Keratinocyte (primary cell): Measurements from ENCODE around the gene LENG1. TPM values are rescaled to one million over a fixed set of nuclear protein-coding genes. Genes with fewer than 3 reads are reported as not detected.

Experiments used
- DNase-seq: peaks from one replicate; pipeline ENCODE4 v3.0.0-alpha.2; 2011; ENCODE audit warnings: low read depth, missing footprints, low spot score
- FAIRE-seq: peaks from 2 replicates; lab custom pipeline; 2011; peaks lifted over from hg19 to GRCh38; lab: Jason Lieb, UNC
- H2AFZ ChIP-seq: 2 replicates; pipeline ENCODE4 v1.6.0; 2012; ENCODE audit warnings: low read length, control low read depth, inconsistent platforms; ENCODE audit not compliant: control insufficient read depth
- H3K27ac ChIP-seq: 2 replicates; pipeline ENCODE4 v1.5.1; 2011; ENCODE audit warnings: low read length; ENCODE audit not compliant: control insufficient read depth, insufficient read depth
- H3K27me3 ChIP-seq: 3 replicates; pipeline ENCODE4 v1.6.0; 2011; ENCODE audit warnings: low read length; ENCODE audit not compliant: control insufficient read depth, insufficient read depth; ENCODE audit errors: extremely low read depth
- H3K36me3 ChIP-seq, 2 experiments: 2 replicates in 1 of 2; 3 replicates in 1 of 2; pipeline ENCODE4 v1.5.1; 2011; ENCODE audit warnings: low read length in 2 of 2, mild to moderate bottlenecking in 1 of 2; ENCODE audit not compliant: control insufficient read depth in 2 of 2, insufficient read depth in 2 of 2; ENCODE audit errors: extremely low read depth in 1 of 2
- H3K4me1 ChIP-seq: 3 replicates; pipeline ENCODE4 v1.5.1; 2011; ENCODE audit warnings: low read length; ENCODE audit not compliant: control insufficient read depth, insufficient read depth; ENCODE audit errors: extremely low read depth
- H3K4me2 ChIP-seq: 3 replicates; pipeline ENCODE4 v1.6.0; 2011; ENCODE audit warnings: low read depth, low read length; ENCODE audit not compliant: control insufficient read depth, insufficient read depth; ENCODE audit errors: extremely low read depth
- H3K4me3 ChIP-seq, 3 experiments: fragments of 200-600 bp in 1 of 3; sonication (generic) in 1 of 3; 2 replicates in 2 of 3; 3 replicates in 1 of 3; pipeline ENCODE4 v1.5.1; 2011 to 2016; ENCODE audit warnings: low read length in 3 of 3, mild to moderate bottlenecking in 3 of 3, control low read depth in 2 of 3, inconsistent platforms in 1 of 3, low read depth in 1 of 3, mixed read lengths in 1 of 3, mixed run types in 1 of 3, moderate library complexity in 1 of 3; ENCODE audit not compliant: control insufficient read depth in 2 of 3, insufficient read depth in 2 of 3; ENCODE audit errors: extremely low read depth in 1 of 3
- H3K79me2 ChIP-seq: 2 replicates; pipeline ENCODE4 v1.6.0; 2012; ENCODE audit warnings: low read length; ENCODE audit not compliant: control insufficient read depth, insufficient read depth
- H3K9ac ChIP-seq: 3 replicates; pipeline ENCODE4 v1.6.0; 2011; ENCODE audit warnings: low read length; ENCODE audit not compliant: control insufficient read depth, insufficient read depth; ENCODE audit errors: extremely low read depth
- H3K9me1 ChIP-seq: 3 replicates; pipeline ENCODE4 v1.6.0; 2011; ENCODE audit warnings: low read length; ENCODE audit not compliant: control insufficient read depth, insufficient read depth; ENCODE audit errors: extremely low read depth
- H3K9me3 ChIP-seq: 2 replicates; pipeline ENCODE4 v1.5.1; 2012; ENCODE audit warnings: low read depth, low read length; ENCODE audit not compliant: control insufficient read depth
- H4K20me1 ChIP-seq: 3 replicates; pipeline ENCODE4 v1.6.0; 2011; ENCODE audit warnings: low read length; ENCODE audit not compliant: control insufficient read depth, insufficient read depth; ENCODE audit errors: extremely low read depth
- EZH2 ChIP-seq: IDR thresholded peaks from one replicate; pipeline ENCODE4 v1.6.1; 2012; ENCODE audit warnings: inconsistent platforms, mild to moderate bottlenecking, low read length, moderate library complexity
- dilution Hi-C: fragments of 300-500 bp; cut with MboI; formaldehyde crosslinking; loops from one replicate; pipeline ENCODE4 v1.7.0; 2020; ENCODE audit warnings: low sequenced_read_pairs; ENCODE audit not compliant: extremely low pct_ligation_motif_present
- polyA plus RNA-seq, 5 experiments: library from polyadenylated mRNA; depleted of rRNA in 3 of 5; stranded (reverse) in 3 of 5; stranded (forward) in 1 of 5; unstranded in 1 of 5; fragments of >200 nt; gene quantifications; 1 replicate in 1 of 5; 2 replicates in 3 of 5; 3 replicates in 1 of 5; pipeline versions ENCODE4 v1.2.1 to v1.2.3, GENCODE V29; 2011 to 2012; ENCODE audit warnings: missing spikeins in 2 of 5, low read depth in 1 of 5, low replicate concordance in 1 of 5
- TF ChIP-seq, protein P1 (sequence below), 3 experiments: IDR thresholded peaks in 1 of 3; conservative IDR thresholded peaks in 1 of 3; optimal IDR thresholded peaks in 1 of 3; 2 replicates in 2 of 3; 3 replicates in 1 of 3; pipeline versions ENCODE3 to v1.5.1; 2011; ENCODE audit warnings: low read length in 3 of 3, mild to moderate bottlenecking in 3 of 3, moderate library complexity in 2 of 3, control low read depth in 1 of 3, inconsistent platforms in 1 of 3; ENCODE audit not compliant: insufficient read depth in 2 of 3; ENCODE audit errors: extremely low read depth in 1 of 3

The LENG1 gene
- polyA plus RNA-seq, 1 donor (not counting 4 experiments of a cell fraction or from before 2014, with no cell fraction given): 3.4 TPM

DNA sequence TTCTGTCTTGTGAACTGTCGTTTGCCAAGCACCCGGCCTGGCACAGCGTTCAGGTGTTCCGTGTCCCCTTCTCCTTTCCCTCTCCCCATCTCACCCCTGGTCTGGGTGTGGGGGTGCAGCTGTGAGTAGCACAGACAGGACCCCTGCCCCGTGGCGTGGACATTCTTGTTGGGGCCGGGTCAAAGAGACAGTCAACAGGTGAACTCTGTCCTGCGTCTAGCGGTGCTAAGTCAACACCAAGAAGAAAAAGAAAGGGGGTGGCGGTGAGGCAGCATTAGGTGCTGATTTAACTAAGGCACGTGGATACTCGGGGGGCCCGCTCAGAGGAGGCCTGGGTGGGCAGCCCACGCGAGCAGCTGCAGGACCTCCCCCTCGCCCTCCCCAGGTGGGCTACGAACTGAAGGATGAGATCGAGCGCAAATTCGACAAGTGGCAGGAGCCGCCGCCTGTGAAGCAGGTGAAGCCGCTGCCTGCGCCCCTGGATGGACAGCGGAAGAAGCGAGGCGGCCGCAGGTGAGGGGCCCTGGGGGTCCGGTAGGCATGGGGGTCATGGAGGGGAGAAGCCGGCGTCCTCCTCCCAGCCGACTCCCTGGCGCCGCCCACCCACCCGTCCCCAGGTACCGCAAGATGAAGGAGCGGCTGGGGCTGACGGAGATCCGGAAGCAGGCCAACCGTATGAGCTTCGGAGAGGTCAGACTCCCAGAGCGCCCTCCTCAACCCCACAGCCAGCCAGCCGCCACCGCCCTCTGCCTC is 31.7 kb downstream of the LENG1 start:
- FAIRE-seq: no peak
- Histone ChIP-seq H3K27me3 (no peaks in the 10 kb centered on the region), H3K9me3 (no peaks in the 10 kb centered on the region), H3K4me2 (no peak overlapping the region), H3K27ac (no peak overlapping the region), H3K79me2 (no peaks in the 10 kb centered on the region), H3K36me3 (peaks cover 35 to 39% of the 10 kb centered on the region in 2 experiments), H3K4me3 (no peak overlapping the region), H3K9ac (no peak overlapping the region), H4K20me1 (no peaks in the 10 kb centered on the region), H3K9me1 (no peaks in the 10 kb centered on the region), H3K4me1 (no peaks in the 10 kb centered on the region), H2AFZ (no peak overlapping the region)
- TF ChIP-seq EZH2: no peak
- TF ChIP-seq, protein P1, sequence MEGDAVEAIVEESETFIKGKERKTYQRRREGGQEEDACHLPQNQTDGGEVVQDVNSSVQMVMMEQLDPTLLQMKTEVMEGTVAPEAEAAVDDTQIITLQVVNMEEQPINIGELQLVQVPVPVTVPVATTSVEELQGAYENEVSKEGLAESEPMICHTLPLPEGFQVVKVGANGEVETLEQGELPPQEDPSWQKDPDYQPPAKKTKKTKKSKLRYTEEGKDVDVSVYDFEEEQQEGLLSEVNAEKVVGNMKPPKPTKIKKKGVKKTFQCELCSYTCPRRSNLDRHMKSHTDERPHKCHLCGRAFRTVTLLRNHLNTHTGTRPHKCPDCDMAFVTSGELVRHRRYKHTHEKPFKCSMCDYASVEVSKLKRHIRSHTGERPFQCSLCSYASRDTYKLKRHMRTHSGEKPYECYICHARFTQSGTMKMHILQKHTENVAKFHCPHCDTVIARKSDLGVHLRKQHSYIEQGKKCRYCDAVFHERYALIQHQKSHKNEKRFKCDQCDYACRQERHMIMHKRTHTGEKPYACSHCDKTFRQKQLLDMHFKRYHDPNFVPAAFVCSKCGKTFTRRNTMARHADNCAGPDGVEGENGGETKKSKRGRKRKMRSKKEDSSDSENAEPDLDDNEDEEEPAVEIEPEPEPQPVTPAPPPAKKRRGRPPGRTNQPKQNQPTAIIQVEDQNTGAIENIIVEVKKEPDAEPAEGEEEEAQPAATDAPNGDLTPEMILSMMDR (optimal IDR thresholded peaks at IDR 0.05 in 1 of 3, IDR thresholded peaks at IDR 0.05 in 1 of 3, conservative IDR thresholded peaks at IDR 0.05 in 1 of 3; ENCODE audit: extremely low read depth in 1 of 3, insufficient read depth in 2 of 3, low read length in 3 of 3): no peak
- dilution Hi-C loops: no loop called here
- DNase-seq: no peak

DNA sequence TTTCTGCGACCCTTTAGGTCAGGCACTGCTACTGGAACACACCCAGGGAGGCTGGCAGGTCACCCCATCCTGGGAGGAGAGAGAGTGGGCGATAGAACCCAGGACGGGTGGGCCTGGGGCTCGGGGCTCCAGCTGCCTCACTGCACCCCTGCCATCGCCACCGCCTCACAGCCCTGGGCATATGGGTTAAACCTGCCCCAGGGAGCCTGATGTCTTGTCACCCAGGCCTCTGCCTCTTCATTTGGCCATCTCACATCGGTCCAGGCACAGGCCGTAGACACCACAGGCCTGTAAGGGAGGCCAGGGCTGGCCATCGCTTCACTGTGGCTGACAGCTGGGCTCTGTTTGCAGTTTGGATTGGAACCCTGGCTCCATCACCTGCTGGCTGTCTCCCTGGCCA is 33.8 kb downstream of the LENG1 start:
- TF ChIP-seq EZH2: no peak
- TF ChIP-seq, protein P1 (optimal IDR thresholded peaks at IDR 0.05 in 1 of 3, IDR thresholded peaks at IDR 0.05 in 1 of 3, conservative IDR thresholded peaks at IDR 0.05 in 1 of 3; ENCODE audit: extremely low read depth in 1 of 3, insufficient read depth in 2 of 3, low read length in 3 of 3): no peak
- Histone ChIP-seq H3K4me2 (no peak overlapping the region), H3K9me1 (no peaks in the 10 kb centered on the region), H3K27me3 (no peaks in the 10 kb centered on the region), H3K4me3 (no peak overlapping the region), H3K4me1 (no peaks in the 10 kb centered on the region), H3K27ac (no peak overlapping the region), H3K9me3 (no peaks in the 10 kb centered on the region), H4K20me1 (no peaks in the 10 kb centered on the region), H3K9ac (no peak overlapping the region), H3K79me2 (no peaks in the 10 kb centered on the region), H2AFZ (no peak overlapping the region), H3K36me3 (peaks cover 40 to 57% of the 10 kb centered on the region in 2 experiments)
- FAIRE-seq: no peak
- dilution Hi-C loops: no loop called here
- no peak for DNase-seq
